ENCODE data around the gene PRKG1. TPM values are rescaled to one million over a fixed set of nuclear protein-coding genes. Genes with fewer than 3 reads are reported as not detected.

PRKG1 gene
- total RNA-seq, 1 experiment from 2014 or later, result 0.21 TPM

- H3K9me3 Mint-ChIP-seq (ENCODE audit: low read depth, unreplicated experiment), result no peaks in the 10 kb centered on the region
Observed at GRCh38 chr10:52136921-52137320, 1062.6 kb downstream of the PRKG1 start.

GRCh38 chr10:52143338-52143737 is 1069.1 kb downstream of the PRKG1 start:
- H3K4me1 Mint-ChIP-seq (ENCODE audit: low read depth, unreplicated experiment), result no peaks in the 10 kb centered on the region
- no peaks in the 10 kb centered on the region for H3K36me3 Mint-ChIP-seq (ENCODE audit: insufficient read depth, unreplicated experiment)
- H3K27ac Mint-ChIP-seq (ENCODE audit: unreplicated experiment), result no peak overlapping the region
- CTCF ChIA-PET, result no interaction called here
- no peak for DNase-seq
- intact Hi-C loops (cut with micrococcal nuclease; ENCODE audit: unreplicated experiment), result no loop called here
- no peaks in the 10 kb centered on the region for H3K9me3 Mint-ChIP-seq (ENCODE audit: low read depth, unreplicated experiment)
- no peak for TF ChIP-seq CTCF (IDR thresholded peaks at IDR 0.05; ENCODE audit: unreplicated experiment)
- H3K27me3 Mint-ChIP-seq (ENCODE audit: unreplicated experiment), result no peaks in the 10 kb centered on the region
- no TSS peak for BruUV-seq (replicated peaks)
- no peak overlapping the region for H3K4me3 Mint-ChIP-seq (ENCODE audit: low read depth, unreplicated experiment)

More at GRCh38 chr10:52136921-52137320, 1062.6 kb downstream of the PRKG1 start:
- H3K4me1 Mint-ChIP-seq (ENCODE audit: low read depth, unreplicated experiment), result no peaks in the 10 kb centered on the region
- no peaks in the 10 kb centered on the region for H3K27me3 Mint-ChIP-seq (ENCODE audit: unreplicated experiment)
- intact Hi-C loops (cut with micrococcal nuclease; ENCODE audit: unreplicated experiment), result no loop called here
- H3K27ac Mint-ChIP-seq (ENCODE audit: unreplicated experiment), result no peak overlapping the region
- BruUV-seq (replicated peaks), result no TSS peak
- CTCF ChIA-PET, result no interaction called here
- H3K36me3 Mint-ChIP-seq (ENCODE audit: insufficient read depth, unreplicated experiment), result no peaks in the 10 kb centered on the region
- DNase-seq, result no peak
- TF ChIP-seq CTCF (IDR thresholded peaks at IDR 0.05; ENCODE audit: unreplicated experiment), result no peak
- no peak overlapping the region for H3K4me3 Mint-ChIP-seq (ENCODE audit: low read depth, unreplicated experiment)

- no TSS peak for BruUV-seq (replicated peaks)
- CTCF ChIA-PET, result no interaction called here
- Mint-ChIP-seq H3K27ac (ENCODE audit: unreplicated experiment) (no peak overlapping the region), H3K4me1 (ENCODE audit: low read depth, unreplicated experiment) (no peaks in the 10 kb centered on the region), H3K27me3 (ENCODE audit: unreplicated experiment) (no peaks in the 10 kb centered on the region), H3K4me3 (ENCODE audit: low read depth, unreplicated experiment) (no peak overlapping the region), H3K36me3 (ENCODE audit: insufficient read depth, unreplicated experiment) (no peaks in the 10 kb centered on the region), H3K9me3 (ENCODE audit: low read depth, unreplicated experiment) (no peaks in the 10 kb centered on the region)
- no peak for DNase-seq
- TF ChIP-seq CTCF (IDR thresholded peaks at IDR 0.05; ENCODE audit: unreplicated experiment), result no peak
- intact Hi-C loops (cut with micrococcal nuclease; ENCODE audit: unreplicated experiment), result no loop called here
Observed at GRCh38 chr10:52145636-52146035, 1071.3 kb downstream of the PRKG1 start.

GRCh38 chr10:52146766-52147165 is 1072.5 kb downstream of the PRKG1 start:
- Mint-ChIP-seq H3K36me3 (ENCODE audit: insufficient read depth, unreplicated experiment) (no peaks in the 10 kb centered on the region), H3K4me1 (ENCODE audit: low read depth, unreplicated experiment) (no peaks in the 10 kb centered on the region), H3K4me3 (ENCODE audit: low read depth, unreplicated experiment) (no peak overlapping the region), H3K27me3 (ENCODE audit: unreplicated experiment) (no peaks in the 10 kb centered on the region), H3K9me3 (ENCODE audit: low read depth, unreplicated experiment) (no peaks in the 10 kb centered on the region), H3K27ac (ENCODE audit: unreplicated experiment) (no peak overlapping the region)
- intact Hi-C loops (cut with micrococcal nuclease; ENCODE audit: unreplicated experiment), result no loop called here
- BruUV-seq (replicated peaks), result no TSS peak
- no peak for DNase-seq
- CTCF ChIA-PET, result no interaction called here
- no peak for TF ChIP-seq CTCF (IDR thresholded peaks at IDR 0.05; ENCODE audit: unreplicated experiment)
